GM12892 (cell line): ENCODE data around the gene MCC.
A peak's percentile ranks its signal among the peaks of the same experiment; 100 is the strongest.

Experiments
- DNase-seq: peaks from one replicate; pipeline ENCODE4 v3.0.0; 2011; ENCODE audit not compliant: insufficient read length
- FAIRE-seq: peaks from 2 replicates; lab custom pipeline; 2011; peaks lifted over from hg19 to GRCh38; lab: Jason Lieb, UNC
- POLR2A ChIP-seq: IDR thresholded peaks from 2 replicates; pipeline ENCODE4 v1.6.1; 2011; ENCODE audit warnings: low read depth, low read length, control low read depth
- POLR2AphosphoS5 ChIP-seq: IDR thresholded peaks from 2 replicates; pipeline ENCODE4 v1.6.1; 2011; ENCODE audit warnings: low read depth, low read length, control low read depth
- TAF1 ChIP-seq: IDR thresholded peaks from 2 replicates; pipeline ENCODE4 v1.6.1; 2011; ENCODE audit warnings: low read depth, mild to moderate bottlenecking, control low read depth, low read length, borderline replicate concordance

Gene MCC

GRCh38 chr5:113047733-113048652 is 440.3 kb downstream of the MCC start:
- no peak for DNase-seq
- TF ChIP-seq POLR2A (no peak), POLR2AphosphoS5 (no peak), TAF1 (no peak)
- peak; percentile 40 for FAIRE-seq

- TF ChIP-seq POLR2A (no peak), TAF1 (no peak), POLR2AphosphoS5 (no peak)
- FAIRE-seq (no peak), DNase-seq (no peak)
Observed at GRCh38 chr5:113047234-113047633, 441.0 kb downstream of the MCC start.

GRCh38 chr5:113044776-113045465 is 443.3 kb downstream of the MCC start:
- TF ChIP-seq TAF1 = no peak
- DNase-seq = no peak
- FAIRE-seq = no peak

GRCh38 chr5:113043491-113043931 is 444.7 kb downstream of the MCC start:
- no peak for FAIRE-seq
- TF ChIP-seq TAF1 = no peak
- TF ChIP-seq POLR2A = no peak
- DNase-seq = no peak

- no peak for TF ChIP-seq POLR2A
- no peak for TF ChIP-seq TAF1
- no peak for TF ChIP-seq POLR2AphosphoS5
- FAIRE-seq (no peak), DNase-seq (no peak)
Observed at GRCh38 chr5:113042491-113043243, 445.6 kb downstream of the MCC start.

GRCh38 chr5:113040672-113041260 is 447.5 kb downstream of the MCC start:
- FAIRE-seq (no peak), DNase-seq (no peak)
- no peak for TF ChIP-seq POLR2AphosphoS5
- no peak for TF ChIP-seq POLR2A
- no peak for TF ChIP-seq TAF1

GRCh38 chr5:113039934-113040285 is 448.3 kb downstream of the MCC start:
- no peak for DNase-seq
- TF ChIP-seq POLR2AphosphoS5 (no peak), POLR2A (no peak), TAF1 (no peak)
- FAIRE-seq = no peak

- TF ChIP-seq POLR2AphosphoS5 (no peak), POLR2A (no peak), TAF1 (no peak)
- no peak for FAIRE-seq
- DNase-seq = no peak
Observed at GRCh38 chr5:113039229-113039933, 448.9 kb downstream of the MCC start.

GRCh38 chr5:113038714-113039113 is 449.5 kb downstream of the MCC start:
- no peak for TF ChIP-seq POLR2AphosphoS5
- TF ChIP-seq POLR2A = no peak
- no peak for TF ChIP-seq TAF1
- DNase-seq = no peak
- FAIRE-seq = no peak

GRCh38 chr5:113038136-113038535 is 450.1 kb downstream of the MCC start:
- TF ChIP-seq POLR2A = no peak
- no peak for TF ChIP-seq POLR2AphosphoS5
- no peak for TF ChIP-seq TAF1
- no peak for FAIRE-seq

GRCh38 chr5:113036826-113037225 is 451.4 kb downstream of the MCC start:
- FAIRE-seq = no peak
- no peak for TF ChIP-seq POLR2A
- no peak for TF ChIP-seq TAF1
- no peak for TF ChIP-seq POLR2AphosphoS5
- DNase-seq = no peak

More at GRCh38 chr5:113038136-113038535, 450.1 kb downstream of the MCC start:
- DNase-seq = no peak
